Activated CD8-positive, alpha-beta memory T cell treated with anti-CD3 and anti-CD28 coated beads for 36 hours (primary cell): Measurements from ENCODE around the gene STEAP4. TPM values are rescaled to one million over a fixed set of nuclear protein-coding genes. Genes with fewer than 3 reads are reported as not detected.

Experiments used
- CTCF ChIA-PET: fragments of 350-600 bp; sonication (Branson Sonifier 250); formaldehyde crosslinking; loops from one replicate; lab custom pipeline; 2021; ENCODE audit warnings: antibody characterized with exemption; lab: Charles Lee
- POLR2A ChIA-PET: fragments of 350-600 bp; sonication (Branson Sonifier 250); formaldehyde crosslinking; loops from one replicate; lab custom pipeline; 2021; ENCODE audit warnings: antibody characterized with exemption; lab: Charles Lee
- total RNA-seq, 2 experiments: library from RNA; stranded (reverse); gene quantifications; one replicate each; pipeline ENCODE4 v1.2.3, GENCODE V29; 2021

Gene STEAP4
- total RNA-seq, 2 experiments from 2014 or later = not detected

DNA sequence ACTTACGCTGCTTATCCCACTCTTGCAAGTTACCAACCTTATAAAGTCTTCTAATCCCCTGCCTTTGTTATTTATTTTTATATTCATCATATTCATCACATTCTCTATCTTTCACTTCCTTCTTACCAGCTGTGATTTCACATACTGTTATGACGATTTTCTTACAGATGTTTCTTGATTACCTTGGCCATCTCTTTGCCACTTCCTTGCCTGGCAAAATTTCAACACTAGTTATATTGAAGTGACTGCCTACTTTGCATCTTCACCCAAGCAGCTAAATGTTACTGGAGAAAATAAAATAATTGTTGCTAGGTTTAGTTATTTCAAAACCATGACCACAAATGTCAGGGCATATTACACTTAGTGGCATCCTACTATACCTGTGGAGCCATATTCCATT is 8.8 kb upstream of the STEAP4 start:
- ChIA-PET CTCF (no interaction called here), POLR2A (no interaction called here)

- POLR2A ChIA-PET = no interaction called here
- CTCF ChIA-PET = no interaction called here
Observed at GRCh38 chr7:88314061-88314491, 7.4 kb upstream of the STEAP4 start.

- POLR2A ChIA-PET = no interaction called here
- CTCF ChIA-PET = no interaction called here
Observed at GRCh38 chr7:88312061-88312663, 5.5 kb upstream of the STEAP4 start.

DNA sequence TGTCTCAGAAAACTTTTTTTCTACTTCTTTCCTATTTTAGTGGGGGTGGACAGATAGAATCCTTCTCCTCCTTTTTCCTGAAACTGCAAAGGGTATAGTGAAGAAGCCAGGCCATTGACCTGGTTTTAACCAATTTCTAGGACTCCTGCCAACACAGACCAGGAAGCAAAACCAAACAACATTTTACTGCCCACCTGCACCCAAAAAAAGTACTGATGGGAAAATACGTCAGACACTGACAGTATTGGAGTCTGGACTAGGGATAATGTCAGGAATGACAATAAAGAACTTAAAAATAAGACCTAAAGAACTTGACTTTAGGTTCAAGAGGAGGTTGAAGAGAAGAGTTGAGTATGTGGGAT is 5.0 kb upstream of the STEAP4 start:
- POLR2A ChIA-PET = no interaction called here
- CTCF ChIA-PET = no interaction called here

DNA sequence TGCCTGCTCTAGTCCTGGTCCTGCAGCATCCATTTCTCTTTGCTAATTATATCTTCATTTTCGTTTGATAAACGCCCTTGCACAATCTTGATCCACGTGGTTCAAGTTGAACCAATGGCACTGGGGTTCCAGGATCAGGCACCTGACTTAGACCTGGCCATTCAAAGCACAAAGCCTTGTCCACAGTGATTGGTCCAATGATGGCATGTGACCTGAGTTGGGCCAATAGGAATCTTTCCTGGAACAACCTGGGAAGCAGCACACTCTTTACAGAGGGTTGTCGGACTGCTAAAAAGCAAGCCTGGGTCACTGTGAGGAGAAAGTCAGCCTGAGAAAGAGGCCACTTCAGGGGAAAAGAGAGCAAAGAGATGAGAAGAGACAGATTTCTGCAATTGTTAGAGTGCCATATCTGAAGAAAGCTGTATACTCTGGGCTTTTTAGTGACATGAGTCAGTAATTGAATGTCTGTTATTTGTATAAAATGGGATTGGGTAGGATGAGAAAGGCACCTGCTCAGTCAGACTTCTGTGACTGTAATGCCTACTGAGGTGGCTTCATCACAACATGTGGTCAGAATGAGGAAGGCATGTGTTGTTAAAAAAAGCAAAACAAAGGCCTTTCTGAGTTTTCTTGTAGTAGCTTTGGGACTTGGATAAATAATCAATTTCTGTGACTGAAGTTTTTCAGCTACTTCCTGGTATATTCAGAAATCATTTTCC is 4.4 kb upstream of the STEAP4 start:
- ChIA-PET POLR2A (no interaction called here), CTCF (no interaction called here)

DNA sequence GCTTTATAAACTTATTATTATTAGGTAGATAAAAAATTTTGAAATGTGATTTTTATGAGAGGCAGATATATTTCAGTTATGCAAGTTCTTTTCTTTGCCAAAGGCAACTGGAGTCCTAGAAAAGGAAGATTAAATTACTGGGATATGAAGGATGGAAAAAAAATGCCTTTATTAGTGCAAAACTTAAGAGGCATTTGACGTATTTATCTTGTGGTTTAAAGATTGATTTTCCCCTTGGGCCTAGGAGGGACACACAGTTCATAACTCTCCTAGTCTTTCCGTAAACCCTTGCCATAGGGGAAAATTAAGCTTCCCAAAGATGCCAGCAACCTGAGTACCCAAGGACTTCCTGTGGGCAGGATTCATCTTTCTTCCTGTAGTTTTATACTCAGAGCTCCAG is 3.1 kb upstream of the STEAP4 start:
- CTCF ChIA-PET = no interaction called here
- POLR2A ChIA-PET = no interaction called here

GRCh38 chr7:88307823-88308222 is 1.1 kb upstream of the STEAP4 start:
- POLR2A ChIA-PET = no interaction called here

DNA sequence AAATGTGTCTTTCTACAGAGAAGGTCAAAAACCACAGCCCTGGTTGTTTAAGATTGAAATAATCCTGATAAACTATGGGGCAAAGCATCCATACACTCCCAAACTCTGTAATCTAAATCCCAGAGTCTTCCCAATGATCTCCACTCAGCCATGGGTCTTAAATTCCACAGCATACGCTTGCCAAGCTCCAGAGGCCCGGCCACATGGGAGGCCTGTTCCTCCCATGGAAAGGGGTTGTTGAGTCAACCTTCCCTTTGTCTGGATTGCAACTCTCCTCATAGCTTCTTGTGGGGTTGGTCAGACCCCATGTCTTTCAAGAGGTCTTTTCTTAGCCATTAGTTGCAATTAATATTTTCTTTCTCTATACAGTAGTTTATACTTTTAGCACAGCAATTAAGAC is 718 bp upstream of the STEAP4 start:
- CTCF ChIA-PET = no interaction called here
- POLR2A ChIA-PET = no interaction called here

More at GRCh38 chr7:88307823-88308222, 1.1 kb upstream of the STEAP4 start:
- CTCF ChIA-PET = no interaction called here

DNA sequence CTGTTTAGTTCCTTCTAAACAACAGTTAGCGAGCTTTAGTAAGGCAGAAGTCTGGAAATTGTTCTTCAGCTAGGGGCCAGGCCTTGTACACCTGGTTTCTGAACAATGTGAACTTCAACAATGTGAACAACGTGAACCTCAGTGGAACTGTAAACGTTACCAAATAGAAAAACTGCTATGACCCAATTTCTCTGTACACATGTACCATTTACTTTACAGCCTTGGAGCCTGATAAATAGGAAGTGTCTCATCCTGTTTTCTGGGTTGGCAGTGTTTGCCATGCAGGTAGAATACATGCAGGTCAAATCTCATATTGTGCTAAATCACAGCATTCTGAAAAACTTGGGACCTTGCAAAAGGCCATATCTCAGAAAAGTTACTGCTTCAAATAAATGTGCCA is 1.6 kb downstream of the STEAP4 start:
- POLR2A ChIA-PET = no interaction called here
- CTCF ChIA-PET = no interaction called here

DNA sequence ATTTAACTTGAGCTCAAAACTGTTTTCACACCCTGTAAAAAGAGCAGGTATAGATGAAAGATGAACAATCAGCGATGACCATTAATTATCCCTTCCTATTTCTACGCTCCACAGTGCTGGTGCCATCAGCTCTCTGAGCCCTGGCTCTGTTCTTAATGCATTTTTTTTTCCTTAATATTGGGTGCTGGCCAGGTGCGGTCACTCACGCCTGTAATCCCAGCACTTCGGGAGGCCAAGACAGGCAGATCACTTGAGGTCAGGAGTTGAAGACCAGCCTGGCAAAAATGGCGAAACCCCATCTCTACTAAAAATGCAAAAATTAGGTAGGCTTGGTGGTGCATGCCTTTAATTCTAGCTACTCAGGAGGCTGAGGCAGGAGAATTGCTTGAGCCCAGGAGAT is 4.2 kb downstream of the STEAP4 start:
- POLR2A ChIA-PET = no interaction called here
- CTCF ChIA-PET = no interaction called here

DNA sequence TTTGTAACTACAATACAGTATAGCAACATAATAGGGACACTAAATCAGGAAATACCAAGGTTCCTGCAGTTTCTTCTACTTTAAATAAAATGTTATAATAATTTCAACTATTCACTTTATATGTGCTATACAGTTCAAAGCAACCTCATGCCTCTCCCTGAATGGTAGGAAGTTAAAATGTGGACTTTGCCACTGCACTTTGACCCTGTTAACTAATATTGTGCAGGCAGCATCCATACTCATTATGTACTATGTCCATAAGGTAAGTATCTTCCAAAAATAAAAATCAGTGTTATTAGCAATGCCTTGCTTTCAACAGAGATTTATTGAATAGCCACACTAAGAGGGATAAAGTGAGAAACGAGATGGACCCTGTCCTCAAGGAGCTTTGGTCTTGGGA is 4.8 kb downstream of the STEAP4 start:
- POLR2A ChIA-PET = no interaction called here

GRCh38 chr7:88300401-88300945 is 6.2 kb downstream of the STEAP4 start:
- ChIA-PET CTCF (no interaction called here), POLR2A (no interaction called here)

More for the DNA sequence above, 4.8 kb downstream of the STEAP4 start:
- CTCF ChIA-PET = no interaction called here

DNA sequence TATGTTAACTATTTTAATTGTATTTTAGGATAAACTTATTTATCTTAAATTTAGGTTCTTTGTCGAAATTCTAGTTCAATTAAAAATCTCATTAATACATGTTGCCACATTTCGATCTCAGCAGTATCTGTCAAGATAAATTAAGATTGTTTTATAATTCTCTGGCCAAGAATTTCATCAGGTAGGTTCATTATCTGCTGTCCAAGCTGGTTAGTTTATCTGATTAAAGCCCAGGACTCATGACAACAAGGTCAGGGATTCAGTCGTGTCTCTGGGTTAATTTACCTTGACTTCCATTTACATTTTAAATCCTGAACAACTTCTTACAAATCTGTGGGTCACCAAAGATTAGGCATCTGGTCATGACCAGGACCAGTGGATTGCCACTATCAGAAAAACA is 7.6 kb downstream of the STEAP4 start:
- CTCF ChIA-PET = no interaction called here
- POLR2A ChIA-PET = no interaction called here

DNA sequence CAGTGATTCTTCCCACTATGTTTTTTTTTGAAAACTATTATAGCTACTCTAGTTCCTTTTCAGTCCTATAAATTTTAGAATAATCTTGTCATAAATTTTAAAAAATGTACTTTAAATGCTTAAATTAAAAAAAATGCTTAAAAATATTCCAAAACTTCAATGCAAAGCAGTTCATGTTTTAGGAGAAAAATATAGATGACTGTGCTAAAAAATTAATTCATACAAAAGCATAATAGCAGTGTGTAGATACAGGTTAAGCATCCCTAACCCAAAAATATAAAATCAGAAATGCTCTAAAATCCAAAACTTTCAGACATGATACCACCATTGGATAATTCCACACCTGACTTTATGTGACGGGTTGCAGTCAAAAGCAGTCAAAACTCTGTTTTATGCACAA is 12.8 kb downstream of the STEAP4 start:
- CTCF ChIA-PET = no interaction called here
- POLR2A ChIA-PET = no interaction called here

DNA sequence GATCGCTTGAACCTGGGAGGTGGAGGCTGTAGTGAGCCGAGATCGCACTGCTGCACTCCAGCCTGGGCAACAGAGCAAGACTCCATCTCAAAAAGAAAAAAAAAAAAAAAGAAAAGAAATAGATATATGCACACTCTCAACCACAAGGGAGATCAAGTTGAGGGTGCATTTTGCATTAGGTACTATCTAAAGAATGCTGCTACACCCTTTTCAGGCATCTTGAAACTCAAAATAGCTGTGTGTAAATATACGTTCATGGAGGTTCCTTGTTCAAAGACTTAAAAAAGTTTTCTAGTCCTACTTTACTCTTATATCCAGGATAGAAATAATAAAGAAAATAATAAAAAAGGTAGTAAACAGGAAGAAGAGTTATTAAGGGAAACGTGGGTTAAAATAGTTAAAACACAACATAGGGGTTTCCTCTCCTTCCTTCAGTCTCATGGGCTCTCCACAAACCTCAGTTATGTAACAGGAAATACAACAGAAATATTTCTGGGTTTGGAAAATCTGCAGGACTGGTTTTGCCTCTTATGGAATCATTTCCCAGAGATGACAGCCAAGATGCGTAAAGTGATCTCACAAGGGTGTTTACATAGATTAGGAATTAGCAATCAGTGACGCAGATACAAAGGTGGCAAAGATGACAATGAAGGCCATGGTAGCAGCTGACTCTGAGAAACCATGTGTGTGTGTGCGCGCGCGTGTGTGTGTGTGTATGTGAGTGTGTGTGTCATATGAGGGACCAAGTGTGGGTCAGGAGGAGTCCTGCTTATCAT is 15.1 kb downstream of the STEAP4 start:
- CTCF ChIA-PET = no interaction called here
- POLR2A ChIA-PET = no interaction called here

GRCh38 chr7:88290491-88290890 is 16.2 kb downstream of the STEAP4 start:
- ChIA-PET CTCF (no interaction called here), POLR2A (no interaction called here)

GRCh38 chr7:88289564-88290025 is 17.1 kb downstream of the STEAP4 start:
- ChIA-PET CTCF (no interaction called here), POLR2A (no interaction called here)

- ChIA-PET CTCF (no interaction called here), POLR2A (no interaction called here)
Observed at GRCh38 chr7:88281749-88282148, 24.9 kb downstream of the STEAP4 start.

DNA sequence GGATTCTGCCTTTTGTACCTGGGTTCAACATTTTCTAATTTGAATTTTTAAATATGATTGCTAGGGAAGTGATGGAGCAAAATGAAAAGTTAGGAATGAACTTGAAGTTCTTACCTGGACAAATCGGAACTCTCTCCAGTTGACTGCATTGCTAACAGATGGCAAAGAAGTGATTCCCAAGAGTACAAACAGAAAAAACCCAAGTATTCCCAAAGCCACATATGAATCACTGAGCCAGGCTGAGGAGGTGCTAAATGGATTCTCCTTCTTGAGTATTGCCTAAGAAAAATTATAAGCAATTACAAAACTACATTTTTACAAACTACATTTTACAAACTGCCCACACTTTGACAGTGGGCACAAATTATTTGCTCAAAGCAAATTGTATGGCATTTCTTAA is 25.9 kb downstream of the STEAP4 start:
- ChIA-PET POLR2A (no interaction called here), CTCF (no interaction called here)

DNA sequence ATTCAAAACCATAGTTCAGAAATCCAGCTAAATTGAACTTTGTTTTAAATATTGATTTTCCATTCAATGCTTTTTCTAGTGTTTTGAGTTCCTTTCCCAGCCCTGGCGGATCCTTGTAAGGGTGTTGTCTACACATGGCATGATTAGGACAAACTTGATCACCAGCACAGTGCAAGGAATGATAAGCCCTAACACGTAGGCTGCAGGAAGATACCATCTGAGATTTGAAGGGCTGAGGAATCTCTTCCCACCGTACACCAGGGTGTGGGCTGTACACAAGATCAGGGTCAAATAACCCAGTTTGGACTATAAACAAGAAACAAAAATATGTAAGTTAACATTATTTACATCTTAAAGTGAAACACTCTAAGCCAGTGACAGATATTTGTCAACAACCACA is 27.4 kb downstream of the STEAP4 start:
- ChIA-PET CTCF (no interaction called here), POLR2A (no interaction called here)
